Left renal pelvis (tissue), 4 donors: ENCODE measurements around the gene ZNF507. TPM values are rescaled to one million over a fixed set of nuclear protein-coding genes. Genes with fewer than 3 reads are reported as not detected.

Source experiments
- DNase-seq, 4 donors: peaks; one replicate each; pipeline ENCODE4 v3.0.0-alpha.2; 2013; ENCODE audit warnings: low read depth in 4 of 4, low spot score in 3 of 4
- polyA plus RNA-seq, 4 donors: library from polyadenylated mRNA; unstranded; fragments of 120-200 nt; gene quantifications; one replicate each; pipeline ENCODE4 v1.2.1, GENCODE V29; 2013; ENCODE audit not compliant: insufficient read length in 4 of 4

The ZNF507 gene
- polyA plus RNA-seq, 4 donors, result 26.0 to 28.3 (median 27.0) TPM

DNA sequence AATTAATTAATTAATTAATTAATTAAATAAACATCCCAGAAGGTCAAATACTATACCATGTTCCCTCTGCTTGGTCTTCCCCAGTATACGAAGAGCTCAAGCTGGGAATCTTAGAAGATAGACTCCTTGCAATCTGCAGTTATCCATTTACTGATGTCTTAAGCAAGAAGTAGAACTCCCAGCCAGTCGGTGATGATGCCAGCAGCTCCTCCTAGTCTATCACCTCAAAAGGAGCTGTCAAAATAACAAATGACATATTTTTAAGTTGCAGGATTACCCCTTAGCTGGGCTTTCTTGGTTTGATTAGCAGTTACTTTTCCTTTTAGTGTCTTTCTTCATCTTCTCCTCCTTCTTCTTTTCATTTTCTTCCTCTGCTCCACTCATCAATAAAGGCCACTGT, 6.0 kb upstream of the ZNF507 start:
- DNase-seq, result no peak

DNA sequence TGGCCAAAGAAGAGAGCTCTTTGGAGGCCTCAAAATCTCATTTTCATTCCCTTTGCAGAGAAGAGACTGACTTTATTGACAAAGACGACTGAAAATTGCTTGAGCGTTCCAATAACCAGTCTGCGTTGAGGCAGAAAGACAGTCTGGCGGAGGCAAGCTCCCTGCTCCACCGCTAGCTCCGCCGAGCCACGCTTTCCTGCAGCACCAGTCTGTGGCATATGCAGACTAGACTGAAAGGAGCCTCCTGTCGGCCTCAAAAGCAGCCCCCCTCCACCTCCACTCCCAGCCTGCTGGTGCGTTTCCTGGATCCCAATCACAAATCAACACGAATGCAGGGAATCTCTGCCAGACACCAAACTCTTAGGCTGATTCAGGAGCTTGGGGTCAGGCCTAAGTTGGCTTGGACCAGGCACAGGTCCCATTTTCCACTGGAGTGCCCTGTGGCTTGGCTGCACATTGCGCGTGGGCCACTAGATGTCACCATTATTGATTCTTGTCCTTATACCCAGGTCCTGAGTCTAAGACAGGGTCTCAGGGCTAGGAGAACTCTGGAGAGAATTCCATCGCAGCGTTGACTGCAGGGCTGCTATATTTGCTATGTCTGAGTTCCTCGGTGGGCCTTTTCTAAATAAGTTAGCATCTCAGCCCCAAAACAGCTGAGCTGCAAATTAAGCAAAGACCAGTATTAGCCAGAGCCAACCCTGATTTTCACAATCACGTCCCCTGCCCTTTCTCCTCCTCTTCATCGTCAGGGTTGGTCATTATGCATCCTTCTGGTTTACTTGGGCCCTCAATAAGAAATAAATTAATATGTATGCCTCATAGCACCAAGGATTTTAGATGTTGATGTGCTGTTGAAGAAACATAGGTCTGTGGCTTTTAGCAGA, 5.2 kb upstream of the ZNF507 start:
- no peak for DNase-seq

DNA sequence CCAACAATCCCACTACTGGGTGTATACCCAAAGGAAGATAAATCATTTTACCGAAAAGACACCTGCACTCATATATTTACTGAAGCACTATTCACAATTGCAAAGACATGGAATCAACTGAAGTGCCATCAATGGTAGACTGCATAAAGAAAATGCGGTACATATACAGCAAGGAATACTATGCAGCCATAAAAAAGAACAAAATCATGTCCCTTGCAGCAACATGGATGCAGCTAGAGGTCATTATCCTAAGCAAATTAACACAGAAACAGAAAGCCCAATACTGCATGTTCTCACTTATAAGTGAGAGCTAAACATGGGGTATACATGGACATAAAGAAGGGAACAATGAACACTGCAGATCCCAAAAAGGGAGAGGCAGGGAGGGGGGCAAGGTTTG, 2.7 kb upstream of the ZNF507 start:
- DNase-seq, result no peak

DNA sequence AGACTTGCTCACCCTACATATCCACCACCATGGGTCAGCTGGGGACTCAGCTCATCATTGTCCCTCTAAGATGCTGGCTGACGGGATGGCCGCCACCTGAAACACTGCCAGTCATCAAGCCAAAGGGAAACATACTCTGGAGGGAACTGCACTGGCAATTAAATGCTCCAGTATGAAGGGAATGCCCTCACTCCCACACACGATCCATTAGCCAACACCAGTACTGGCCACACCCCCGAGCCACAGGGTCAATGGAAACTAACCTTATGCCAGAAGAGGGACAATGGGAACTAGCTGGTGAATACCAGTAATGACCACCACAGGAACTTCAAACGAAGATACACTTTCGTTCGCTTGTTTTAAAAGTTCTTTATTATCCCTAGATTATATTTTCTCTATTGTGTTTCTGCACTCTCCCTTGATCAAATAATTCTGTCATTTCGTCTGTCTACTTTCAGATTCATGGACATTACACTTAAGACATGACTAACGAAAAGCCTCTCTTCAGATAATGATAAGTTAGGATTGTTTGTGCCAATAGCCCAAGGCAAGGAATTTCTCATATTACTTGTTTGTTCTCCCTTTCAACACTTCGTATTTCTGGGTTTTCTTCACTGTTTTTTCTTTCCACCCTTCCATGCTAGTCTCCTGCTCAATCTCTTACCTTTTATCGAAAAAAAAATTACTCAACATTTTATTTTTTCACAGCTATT, 1.7 kb upstream of the ZNF507 start:
- DNase-seq, result no peak

DNA sequence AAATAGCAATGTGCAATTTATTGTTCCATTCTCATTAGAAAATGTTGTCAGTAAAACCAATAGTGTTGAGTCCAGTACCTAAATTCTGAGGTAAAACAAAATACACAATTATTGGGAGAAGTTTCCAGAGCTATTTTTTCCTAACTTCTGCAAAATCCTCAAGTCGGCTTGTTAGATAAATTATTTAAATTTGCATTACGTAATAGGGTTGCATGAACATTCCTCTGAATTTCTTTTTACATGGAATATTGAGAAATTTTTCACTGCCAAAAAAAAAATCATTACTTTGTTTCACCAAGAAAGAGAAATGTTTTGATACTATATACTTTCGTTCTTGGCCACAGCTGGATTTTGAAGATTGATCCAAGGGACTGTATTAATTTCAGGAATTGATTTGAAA, 1.5 kb downstream of the ZNF507 start:
- no peak for DNase-seq

DNA sequence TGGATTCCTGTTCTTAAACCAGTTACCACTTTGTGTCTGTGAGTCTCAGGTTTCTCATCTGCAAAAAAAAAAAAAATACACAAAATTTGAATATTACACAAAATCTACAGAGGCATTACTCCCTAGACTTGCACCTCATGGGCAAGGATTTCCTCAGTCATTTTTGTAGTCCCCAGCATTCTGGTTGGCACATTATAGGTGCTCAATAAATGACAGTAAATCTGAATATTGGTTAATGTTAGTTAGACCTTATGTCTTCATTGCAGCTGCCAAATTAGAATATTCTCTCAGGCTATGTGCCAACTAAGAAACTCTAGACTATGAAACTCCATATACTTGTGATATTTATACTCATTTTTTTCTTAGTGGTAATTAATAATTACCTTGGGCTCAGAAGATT, 2.2 kb downstream of the ZNF507 start:
- no peak for DNase-seq

DNA sequence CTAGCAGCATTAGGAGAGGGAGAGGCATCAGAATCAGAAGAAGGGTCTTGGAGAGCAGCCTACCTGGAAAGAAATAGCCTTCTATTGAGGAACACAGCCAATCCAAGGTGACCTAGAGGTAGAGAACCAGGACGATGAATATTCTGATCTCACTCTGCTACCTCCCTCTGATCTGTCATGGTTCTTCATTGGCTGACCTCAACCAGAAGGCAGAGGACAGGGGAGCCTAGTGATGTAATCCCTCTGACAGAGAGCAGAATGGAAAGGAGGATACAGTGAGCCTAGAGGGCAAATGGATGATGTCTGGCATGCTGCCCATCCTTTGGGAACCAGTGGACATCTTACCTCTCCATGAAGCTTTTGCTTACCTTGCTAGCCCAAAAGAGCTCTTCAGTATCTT, 3.6 kb downstream of the ZNF507 start:
- DNase-seq, result no peak

DNA sequence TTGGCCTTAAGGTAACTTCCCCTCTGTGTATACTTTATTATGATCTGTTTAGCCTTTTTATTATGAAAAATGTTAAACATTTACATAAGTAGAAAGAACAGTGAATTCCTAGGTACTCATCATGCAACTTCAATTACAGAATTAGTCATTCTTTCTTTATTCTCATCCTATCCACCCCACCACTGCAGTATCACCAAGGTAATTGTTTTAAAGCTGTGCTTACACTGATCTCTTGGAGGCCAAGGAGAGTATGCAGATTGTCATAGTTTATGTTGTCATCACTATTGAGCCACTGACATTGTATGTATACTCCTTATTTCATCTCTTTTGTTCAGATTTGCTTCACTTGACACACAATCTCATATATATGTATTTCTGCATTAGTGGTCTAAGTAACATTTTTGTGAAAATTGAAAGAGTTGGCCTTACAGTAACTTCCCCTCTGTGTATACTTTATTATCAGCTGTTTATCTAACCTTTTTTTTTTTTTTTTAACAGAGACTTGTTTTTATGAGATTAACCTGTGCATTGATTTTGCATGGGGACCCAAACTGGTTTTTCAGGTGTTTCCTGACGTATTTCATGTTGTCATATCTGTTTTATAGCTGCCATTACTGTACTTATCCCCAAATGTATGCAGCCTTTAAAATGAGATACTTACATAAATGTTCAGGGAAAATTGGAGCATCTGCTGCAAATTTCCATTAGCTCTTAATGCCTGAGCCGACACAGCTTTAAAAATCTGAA, 4.5 kb downstream of the ZNF507 start:
- no peak for DNase-seq

DNA sequence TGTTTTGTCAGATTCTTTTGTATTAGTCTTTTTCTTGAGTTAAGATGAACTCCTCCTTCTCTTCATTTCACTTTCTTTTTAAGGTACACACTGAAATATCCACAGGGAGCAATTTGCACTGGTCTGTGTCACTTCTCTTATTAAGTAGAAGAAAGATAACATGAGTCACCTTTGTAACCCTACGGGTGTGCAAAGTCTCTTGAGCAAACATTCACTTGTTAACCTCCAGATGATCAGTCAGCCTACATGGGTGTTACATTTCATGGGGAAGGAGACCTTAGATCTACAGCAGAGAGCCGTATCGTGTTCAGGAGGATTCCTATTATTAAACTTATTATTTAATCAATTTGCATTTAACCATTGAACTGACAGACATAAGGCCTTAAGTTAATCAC, 5.1 kb downstream of the ZNF507 start:
- DNase-seq, result no peak

DNA sequence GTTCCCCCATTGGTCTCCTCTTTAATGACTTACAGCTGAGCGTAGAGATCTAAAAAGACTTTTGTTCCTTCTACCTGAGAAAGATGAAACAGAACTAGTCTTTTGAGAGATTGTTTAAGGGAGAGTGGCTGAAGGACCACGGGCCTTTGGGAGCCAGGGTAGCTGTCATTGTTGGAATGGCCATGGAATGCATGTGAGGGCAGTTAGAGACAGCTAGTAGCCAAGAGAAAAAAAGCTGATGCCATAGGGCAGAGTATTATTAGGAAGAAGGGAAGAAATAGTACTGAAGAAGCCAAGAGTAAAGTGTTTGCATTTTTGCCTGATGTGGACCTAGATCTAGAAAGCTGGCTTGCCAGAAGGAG, 5.6 kb downstream of the ZNF507 start:
- DNase-seq, result no peak

DNA sequence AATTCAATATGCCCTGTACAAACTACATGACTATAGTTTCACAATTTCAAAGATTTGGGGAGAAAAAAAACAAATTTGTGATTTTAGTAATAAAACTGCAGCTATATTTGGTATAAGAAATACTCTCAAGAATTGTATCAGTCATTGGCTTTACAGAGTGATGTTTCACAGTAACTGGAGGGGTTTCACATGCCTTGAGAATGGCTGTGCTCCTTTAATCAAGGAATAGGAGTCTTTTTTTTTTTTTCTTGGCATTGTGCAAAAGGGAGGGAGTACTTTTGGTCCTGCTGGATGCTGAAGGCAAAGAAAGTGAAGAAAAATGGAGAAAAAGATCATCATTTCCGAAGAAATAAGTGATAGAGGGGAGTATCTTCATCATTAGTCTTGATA, 6.8 kb downstream of the ZNF507 start:
- DNase-seq, result no peak

DNA sequence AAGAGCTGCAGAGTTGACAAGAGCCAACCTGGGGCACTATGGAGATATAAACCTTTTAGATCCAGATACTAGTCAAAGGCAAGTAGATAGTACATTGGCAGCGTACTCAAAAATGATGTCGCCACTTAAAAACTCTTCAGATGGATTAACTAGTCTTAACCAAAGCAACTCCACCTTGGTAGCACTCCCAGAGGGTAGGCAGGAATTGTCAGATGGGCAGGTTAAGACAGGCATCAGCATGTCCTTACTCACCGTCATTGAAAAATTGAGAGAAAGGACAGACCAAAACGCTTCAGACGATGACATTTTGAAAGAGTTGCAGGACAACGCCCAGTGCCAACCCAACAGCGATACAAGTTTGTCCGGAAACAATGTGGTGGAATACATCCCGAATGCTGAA, 8.9 kb downstream of the ZNF507 start:
- no peak for DNase-seq

DNA sequence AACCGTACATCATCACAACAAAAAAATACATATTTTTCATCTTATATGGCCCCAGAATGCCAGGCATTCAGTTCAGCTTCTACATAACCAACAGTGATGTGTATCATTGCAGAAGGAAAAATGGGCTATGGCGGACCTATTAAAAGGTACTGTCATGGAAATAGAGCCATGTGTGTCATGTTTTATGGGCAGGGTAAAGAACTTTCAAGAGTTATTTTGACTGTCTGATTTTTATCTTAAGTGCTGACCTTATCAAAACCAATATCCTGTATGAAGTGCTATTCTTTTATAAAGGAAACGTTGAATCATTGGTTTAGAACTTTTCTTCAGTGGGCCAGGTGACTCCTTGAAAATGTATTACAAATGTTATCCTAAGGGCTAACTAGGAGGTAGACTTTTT, 9.9 kb downstream of the ZNF507 start:
- no peak for DNase-seq

DNA sequence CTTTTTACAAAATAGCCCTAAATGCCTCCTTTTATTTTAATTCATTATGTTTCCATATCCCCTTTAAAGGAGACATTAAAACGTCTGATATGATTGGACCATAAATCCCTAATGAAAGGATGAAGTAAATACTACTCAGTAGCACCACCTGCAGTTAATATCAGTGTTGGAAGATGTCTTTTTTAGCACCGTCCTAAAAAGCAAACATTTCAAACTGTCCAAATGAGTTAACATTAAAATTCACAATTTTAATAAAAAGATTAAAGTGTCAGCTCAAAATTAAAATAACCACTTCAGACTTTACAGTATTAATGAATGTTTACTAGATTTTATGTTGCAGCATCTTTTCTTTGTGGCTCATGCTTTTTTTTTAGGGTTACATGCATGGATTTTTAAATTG, 12.3 kb downstream of the ZNF507 start:
- no peak for DNase-seq

DNA sequence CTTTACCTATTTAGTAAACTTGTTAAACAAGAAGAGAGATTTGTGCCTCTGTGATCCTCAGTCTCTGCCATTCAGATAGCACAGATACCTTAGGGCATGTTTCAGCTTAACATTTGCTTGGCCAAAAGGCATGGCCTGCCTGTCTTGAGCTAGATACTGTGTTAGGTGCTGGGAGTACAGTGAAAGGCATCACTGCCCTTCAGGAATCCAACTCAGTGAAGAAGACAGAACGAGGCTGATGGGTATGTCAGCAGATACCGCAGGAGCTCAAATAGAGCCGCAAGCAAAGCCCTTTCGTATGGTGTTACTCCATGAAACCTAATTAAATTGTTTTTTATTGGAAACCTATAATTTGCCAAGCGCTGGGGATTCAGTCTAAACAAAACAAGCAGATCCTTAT, 12.9 kb downstream of the ZNF507 start:
- DNase-seq, result no peak

DNA sequence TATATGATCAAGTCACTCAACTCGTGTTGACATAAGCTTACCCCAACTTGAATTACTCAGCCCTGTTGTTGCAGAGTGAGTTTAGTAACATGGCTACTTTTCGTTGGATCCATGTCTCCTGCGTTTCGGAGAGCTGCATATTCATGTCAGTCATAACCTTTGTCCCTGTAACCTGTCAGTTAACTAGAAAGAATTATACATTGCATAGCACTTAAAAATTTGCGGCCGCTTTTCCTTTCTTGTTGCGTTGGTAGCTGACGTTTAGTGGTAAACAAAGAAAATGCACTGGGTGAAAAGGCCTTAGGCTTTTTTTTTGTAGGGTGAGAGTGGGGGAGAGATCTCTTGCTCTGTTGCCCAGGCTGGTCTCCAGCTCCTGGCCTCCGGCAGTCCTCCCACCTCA, 14.2 kb downstream of the ZNF507 start:
- DNase-seq, result no peak

DNA sequence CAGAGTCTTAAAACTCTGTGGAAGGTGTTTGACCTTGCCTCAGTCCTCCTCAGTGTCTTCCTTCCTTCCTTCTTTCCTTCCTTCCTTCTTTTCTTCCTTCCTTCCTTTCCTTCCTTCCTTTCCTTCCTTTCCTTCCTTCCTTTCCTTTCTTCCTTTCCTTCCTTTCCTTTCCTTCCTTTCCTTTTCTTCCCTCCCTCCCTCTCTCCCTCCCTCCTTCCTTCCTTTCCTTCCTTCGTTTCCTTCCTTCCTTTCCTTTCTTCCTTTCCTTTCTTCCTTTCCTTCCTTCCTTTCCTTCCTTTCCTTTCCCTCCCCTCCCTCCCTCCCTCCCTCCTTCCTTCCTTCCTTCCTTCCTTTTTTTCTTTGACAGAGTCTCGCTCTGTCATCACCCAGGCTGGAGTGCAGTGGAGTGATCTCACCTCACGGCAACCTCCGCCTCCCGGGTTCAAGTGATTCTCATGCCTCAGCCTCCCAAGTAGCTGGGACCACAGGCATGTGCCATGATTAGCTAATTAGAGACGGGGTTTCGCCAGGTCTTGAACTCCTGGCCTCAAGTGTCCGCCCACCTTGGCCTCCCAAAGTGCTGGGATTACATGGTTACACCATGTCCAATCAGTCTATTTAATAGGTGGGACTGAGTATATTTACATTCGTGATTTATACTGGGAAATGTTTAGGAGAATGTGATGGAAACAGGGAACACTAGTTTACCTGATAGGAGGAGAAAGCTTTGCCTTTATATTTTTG, 16.3 kb downstream of the ZNF507 start:
- DNase-seq, result no peak

DNA sequence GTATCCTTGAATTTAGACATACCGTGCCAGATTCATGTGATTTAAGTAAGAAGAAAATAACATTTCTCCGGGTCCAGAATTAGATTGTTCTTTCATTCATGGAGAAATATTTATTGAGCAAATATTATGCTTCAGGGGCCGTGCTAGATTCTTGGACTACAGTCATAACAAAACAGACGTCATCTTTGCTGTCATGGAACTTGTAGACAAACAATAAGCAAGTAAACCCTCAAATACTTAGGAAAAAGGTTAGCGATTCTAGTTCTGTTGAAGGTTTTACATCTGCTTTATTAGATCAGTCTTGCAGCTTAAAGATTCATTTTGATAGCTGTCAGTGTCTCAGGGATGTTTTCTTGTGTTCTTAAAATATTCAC, 16.9 kb downstream of the ZNF507 start:
- DNase-seq, result no peak

DNA sequence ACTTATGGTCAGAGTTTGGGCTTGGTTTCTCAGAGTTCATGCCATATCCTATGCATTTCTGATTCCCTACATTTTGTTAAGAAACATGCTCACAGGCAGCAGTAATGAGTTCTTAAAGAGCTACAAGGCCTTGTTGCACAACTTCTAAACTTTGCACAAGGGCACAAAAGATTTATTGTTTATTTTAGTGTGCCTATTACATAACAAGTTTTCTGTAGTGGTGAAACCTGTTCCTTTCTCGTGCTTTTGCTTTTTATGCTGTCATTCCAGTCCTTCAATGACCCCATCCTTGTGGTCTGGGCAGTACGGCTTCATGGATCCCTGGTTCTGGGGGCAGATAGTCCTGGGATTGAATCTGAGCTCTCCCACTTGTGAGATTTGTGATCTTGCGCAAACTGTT, 17.8 kb downstream of the ZNF507 start:
- no peak for DNase-seq

DNA sequence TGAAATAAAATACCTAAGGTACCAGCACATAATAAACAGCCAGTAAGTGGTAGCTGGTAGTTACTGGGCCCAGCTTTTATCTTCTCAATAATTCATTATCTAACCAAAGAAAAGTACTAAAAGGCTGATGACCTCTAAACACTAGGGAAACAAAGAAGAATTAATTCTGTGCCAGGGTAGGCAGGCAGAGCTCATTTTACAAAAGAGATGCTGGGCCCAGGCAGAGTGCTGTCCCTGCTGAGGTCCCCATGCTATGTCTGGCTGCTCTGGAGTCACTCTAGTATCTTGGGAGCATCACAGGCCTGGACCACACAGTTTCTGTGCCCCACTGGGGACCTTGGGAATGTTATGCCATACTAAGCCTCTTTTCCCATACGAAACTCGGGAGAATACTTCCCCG, 18.2 kb downstream of the ZNF507 start:
- no peak for DNase-seq

DNA sequence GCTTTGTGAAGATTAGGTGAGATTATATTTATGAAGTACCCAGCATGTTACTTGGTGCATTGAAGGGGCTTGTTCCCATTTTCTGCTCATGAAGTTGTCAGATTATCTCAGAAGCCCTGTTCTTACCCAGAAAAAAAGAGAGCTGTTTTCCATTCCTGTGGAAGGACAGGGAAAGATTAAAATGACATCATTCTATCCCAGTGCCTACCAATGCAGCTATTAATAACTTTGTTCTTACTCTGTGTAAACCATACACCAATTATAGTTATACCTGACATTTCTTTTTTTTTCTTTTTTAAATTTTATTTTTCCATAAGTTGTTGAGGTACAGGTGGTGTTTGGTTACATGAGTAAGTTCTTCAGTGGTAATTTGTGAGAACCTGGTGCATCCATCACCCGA, 18.6 kb downstream of the ZNF507 start:
- no peak for DNase-seq
